HG03139 (cell line): ENCODE results near the gene CYB561D2.
A peak's percentile ranks its signal among the peaks of the same experiment; 100 is the strongest.
"Not testable (repeated sequence)": the region's sequence is repeated elsewhere in the genome, so short reads cannot be mapped to it uniquely, and the experiment has no call there.

Source experiments
- ATAC-seq: cut with Tn5 transposase; IDR thresholded peaks from one replicate; pipeline ENCODE4 v1.9.1; 2021; ENCODE audit not compliant: unreplicated experiment

CYB561D2 gene, protein sequence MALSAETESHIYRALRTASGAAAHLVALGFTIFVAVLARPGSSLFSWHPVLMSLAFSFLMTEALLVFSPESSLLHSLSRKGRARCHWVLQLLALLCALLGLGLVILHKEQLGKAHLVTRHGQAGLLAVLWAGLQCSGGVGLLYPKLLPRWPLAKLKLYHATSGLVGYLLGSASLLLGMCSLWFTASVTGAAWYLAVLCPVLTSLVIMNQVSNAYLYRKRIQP

GRCh38 chr3:50350527-50351322 is at the start of gene CYB561D2, which contains the start of gene NPRL2:
Gene CYB561D2, plus strand, starts transcription at chr3:50350862. Its CDS starts 572 bp downstream, at chr3:50351434.
Gene NPRL2, minus strand, starts transcription at chr3:50350775. Its CDS starts 123 bp downstream, at chr3:50350652.
- peak; percentile 77 for ATAC-seq

- no peak for ATAC-seq
These were observed 48.3 kb upstream of the CYB561D2 start for GRCh38 chr3:50302095-50303012.

DNA sequence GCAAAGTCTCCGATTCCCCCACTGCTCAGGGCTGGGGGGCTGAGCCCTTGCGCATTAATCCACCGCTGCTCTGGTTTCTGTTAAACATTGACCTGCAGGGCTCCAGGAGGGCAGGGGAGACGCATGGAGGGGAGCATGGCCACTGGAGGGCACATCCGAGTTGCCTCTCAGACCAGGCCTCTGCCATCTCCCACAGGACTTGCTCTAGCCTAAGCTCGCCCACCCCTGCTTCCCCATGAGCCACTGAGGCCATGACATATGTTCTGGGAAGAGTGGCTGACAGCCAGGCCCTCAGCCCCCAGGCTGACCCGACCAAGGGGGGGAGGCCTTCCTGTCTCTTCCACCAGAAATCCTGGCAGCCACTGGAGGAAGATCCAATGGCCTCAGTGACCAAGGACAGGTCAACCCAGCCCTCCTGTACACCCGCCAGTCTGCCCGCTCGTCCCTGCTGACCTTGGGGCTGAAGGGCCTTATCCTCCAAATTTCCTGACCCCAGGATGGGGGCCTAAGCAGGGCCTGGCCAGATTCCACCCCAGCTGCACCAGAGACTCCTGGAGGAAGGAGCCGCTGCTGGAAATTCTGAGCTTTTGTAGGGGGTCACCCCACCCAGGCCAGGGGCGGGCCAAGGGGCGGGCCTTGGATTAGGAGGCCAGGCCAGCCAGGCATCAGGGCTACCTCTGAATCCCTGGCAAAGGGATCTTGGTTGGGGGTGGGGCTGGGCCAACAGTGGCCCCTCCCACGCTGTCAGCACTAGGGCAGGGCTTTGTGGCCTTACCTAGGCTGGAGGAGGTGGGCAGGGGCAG is 47.4 kb upstream of the CYB561D2 start, which contains the start of gene HYAL1:
Gene HYAL1 (minus strand): TSS at position 562 of the 803 bp plus-strand sequence. CDS start 618 bp downstream, outside the sequence.
- no peak for ATAC-seq

DNA sequence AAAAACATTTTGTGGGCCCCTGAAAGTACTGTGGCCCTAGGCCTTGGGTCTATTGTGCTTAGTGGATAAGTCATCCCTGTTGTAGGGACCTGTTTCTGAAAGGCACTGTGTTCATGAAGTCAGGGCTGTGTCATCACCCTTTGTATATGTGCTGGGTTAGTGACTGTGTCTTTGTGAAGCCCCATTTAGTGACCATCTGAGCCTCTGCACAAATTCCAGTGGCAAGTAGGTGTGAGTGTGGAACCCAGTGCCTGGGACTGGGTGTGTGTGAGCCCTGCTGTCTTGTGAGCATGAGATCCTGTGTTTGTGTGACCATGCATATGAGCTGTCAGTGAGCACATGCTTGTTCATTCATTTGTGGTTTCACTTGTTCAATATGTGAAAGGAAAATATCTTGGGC is 46.1 kb upstream of the CYB561D2 start:
- no peak for ATAC-seq

GRCh38 chr3:50312041-50312440 is 38.6 kb upstream of the CYB561D2 start:
- not testable (repeated sequence) for ATAC-seq

- no peak for ATAC-seq
These were observed 36.3 kb upstream of the CYB561D2 start for GRCh38 chr3:50314342-50314741.

DNA sequence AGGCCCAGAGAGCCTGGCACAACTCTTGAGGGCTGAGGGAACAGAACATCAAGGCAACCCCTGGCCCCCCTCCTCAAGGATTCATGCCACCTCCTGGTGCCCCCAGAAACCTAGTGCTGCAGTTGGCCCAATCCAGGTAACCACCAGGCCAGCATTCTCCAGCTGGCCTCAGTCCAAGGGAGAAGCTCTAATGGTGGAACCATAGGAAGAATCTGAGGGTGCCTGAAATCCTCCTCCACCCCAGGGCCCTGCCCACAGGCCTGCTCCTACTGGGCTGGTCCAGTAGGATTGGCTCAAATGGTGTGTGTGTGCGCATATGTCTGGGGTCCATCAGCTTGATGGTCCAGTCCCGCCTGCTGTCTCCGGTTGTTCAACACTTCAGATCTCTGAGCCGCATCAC is 35.8 kb upstream of the CYB561D2 start:
- ATAC-seq = no peak

- no peak for ATAC-seq
These were observed 33.9 kb upstream of the CYB561D2 start for GRCh38 chr3:50316657-50317242.

DNA sequence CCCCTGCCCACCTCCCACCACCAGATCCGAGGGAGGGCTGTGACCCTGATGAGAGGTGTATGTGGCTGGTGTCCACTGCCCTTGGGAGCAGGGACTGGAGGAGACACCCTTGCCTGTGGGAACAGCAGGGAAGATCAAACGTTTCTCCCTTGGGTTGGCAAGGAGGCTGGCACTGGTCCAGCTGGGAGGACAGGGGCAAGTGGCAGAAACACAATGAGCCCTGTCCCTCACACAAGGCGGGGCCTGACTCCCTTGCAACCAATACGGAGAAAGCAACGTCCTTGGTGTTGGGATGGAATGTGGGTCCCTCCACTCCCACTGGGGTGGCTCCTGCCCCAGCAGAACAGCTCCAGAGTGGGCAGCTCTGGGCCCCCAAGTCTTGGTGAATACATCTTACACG is 33.4 kb upstream of the CYB561D2 start:
- no peak for ATAC-seq

DNA sequence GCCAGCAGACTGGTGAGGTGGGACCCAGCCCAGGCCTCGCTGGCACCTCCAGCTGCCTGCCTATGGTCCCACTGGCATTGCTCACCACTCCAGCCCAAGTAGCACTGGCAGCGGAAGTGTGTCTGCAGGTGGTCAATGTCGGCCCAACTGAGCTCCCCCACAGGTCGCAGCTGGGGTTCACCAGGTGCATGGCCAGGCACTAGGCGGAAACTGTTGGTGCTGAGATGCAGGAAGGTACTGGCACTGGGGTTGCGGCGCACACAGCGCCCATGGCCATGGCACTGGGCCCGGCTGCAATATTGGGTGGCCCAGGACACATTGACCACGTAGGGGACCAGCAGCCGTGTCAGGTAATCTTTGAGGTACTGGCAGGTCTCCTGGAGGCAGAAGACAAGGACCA is 32.5 kb upstream of the CYB561D2 start:
- no peak for ATAC-seq

DNA sequence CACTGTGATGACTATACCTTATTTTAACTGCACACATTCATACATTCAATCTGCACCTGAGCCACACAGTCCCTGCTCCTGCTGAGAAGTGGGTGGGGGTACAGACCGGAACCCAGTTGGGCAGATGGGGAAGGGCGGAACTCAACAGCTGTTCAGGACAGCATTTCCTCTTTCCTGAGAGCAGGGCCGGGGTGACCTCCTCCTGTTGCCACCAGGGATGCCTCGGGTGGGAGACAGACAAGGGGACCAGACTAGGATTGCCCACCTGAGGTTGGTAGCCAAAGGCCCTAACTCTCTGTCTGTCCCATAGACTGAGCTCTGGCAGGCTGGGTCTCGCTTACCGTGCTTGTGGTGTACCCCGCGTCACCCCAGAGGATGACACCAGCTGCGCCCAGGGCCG is 32.0 kb upstream of the CYB561D2 start:
- no peak for ATAC-seq

- ATAC-seq = no peak
These were observed 31.3 kb upstream of the CYB561D2 start for GRCh38 chr3:50319181-50319893.

GRCh38 chr3:50319894-50320625 is 30.6 kb upstream of the CYB561D2 start:
- ATAC-seq = no peak

GRCh38 chr3:50320853-50321335 is 29.8 kb upstream of the CYB561D2 start:
- ATAC-seq = peak; percentile 34

DNA sequence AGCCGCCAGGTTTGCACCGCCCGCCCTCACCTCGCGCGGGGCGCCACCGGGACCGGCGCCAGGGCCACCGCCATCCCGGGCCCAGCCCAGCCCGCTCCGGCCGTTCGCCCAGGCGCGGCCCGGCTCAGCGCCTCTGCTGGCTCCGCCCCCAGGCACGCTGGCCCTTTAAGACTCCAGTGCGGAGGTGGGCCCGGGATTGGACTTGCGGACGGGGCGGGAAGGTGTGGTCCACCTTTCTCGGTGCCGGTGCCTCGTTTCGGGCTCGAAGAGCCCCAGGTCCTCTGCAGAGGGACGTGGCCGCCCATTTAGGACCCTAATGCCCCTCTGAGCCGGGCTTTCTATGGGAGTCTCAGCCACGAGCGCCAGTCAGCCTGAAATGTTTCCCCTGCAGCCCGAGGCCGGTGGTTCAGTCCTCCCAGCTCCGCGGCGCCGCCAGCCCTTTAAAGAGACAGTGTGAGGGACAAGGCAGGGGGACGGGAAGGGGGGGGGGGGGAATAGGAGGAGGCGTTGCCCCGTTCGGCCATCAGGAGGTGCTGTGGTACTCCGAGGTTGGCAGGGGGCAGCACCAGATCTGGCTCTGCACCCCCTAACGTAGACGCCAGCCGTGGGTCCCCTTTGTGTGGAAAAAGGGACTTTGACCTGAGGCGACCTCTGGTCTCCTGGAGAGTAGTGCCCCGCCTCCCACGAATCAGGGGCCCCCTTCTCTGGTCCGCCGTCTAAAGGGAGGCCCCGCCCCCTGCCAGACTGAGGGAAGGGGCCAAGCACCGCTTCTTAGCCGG is 29.1 kb upstream of the CYB561D2 start:
- ATAC-seq = peak; percentile 65

- no peak for ATAC-seq
These were observed 28.6 kb upstream of the CYB561D2 start for GRCh38 chr3:50322115-50322385.

GRCh38 chr3:50322386-50323091 is 28.1 kb upstream of the CYB561D2 start, which contains the start of gene HYAL2:
Gene HYAL2, minus strand, starts transcription at chr3:50322745. Its CDS starts 2,256 bp downstream, at chr3:50320489.
- ATAC-seq = no peak
